Endothelial cell of umbilical vein (primary cell): ENCODE measurements around the gene CAMK2G. TPM values are rescaled to one million over a fixed set of nuclear protein-coding genes. Genes with fewer than 3 reads are reported as not detected.

Source experiments
- BruUV-seq: library from RNA; stranded (reverse); fragments of 400-500 nt; replicated peaks from 2 replicates; lab custom pipeline; 2021; lab: Mats Ljungman, UMichigan
- CTCF ChIA-PET: fragments of 300-600, 350-600 bp; sonication (Branson Sonifier 250); formaldehyde crosslinking; loops from one replicate; lab custom pipeline; 2021; ENCODE audit warnings: antibody characterized with exemption, inconsistent platforms; lab: Charles Lee
- POLR2A ChIA-PET: fragments of 300-600, 350-600 bp; sonication (Branson Sonifier 250); formaldehyde crosslinking; loops from one replicate; lab custom pipeline; 2021; ENCODE audit warnings: antibody characterized with exemption, inconsistent platforms; lab: Charles Lee
- DNase-seq: peaks from one replicate; pipeline ENCODE4 v3.0.0-alpha.2; 2011; ENCODE audit warnings: low read depth, low spot score
- FAIRE-seq: peaks from 2 replicates; lab custom pipeline; 2011; peaks lifted over from hg19 to GRCh38; lab: Jason Lieb, UNC
- H2AFZ ChIP-seq: 2 replicates; pipeline ENCODE4 v1.6.0; 2012; ENCODE audit warnings: low read depth, low read length, control low read depth, inconsistent platforms
- H3K27ac ChIP-seq: 2 replicates; pipeline ENCODE4 v1.5.1; 2011; ENCODE audit warnings: low read depth, mild to moderate bottlenecking, control low read depth, low read length, moderate library complexity; ENCODE audit not compliant: insufficient read depth
- H3K27me3 ChIP-seq, 2 experiments: 2 replicates each; pipeline versions ENCODE4 v1.6.0 to v1.6.1; 2011; ENCODE audit warnings: low read length in 2 of 2, mixed read lengths in 1 of 2; ENCODE audit not compliant: control insufficient read depth in 2 of 2, insufficient read depth in 2 of 2
- H3K36me3 ChIP-seq, 2 experiments: 2 replicates in 1 of 2; 3 replicates in 1 of 2; pipeline ENCODE4 v1.5.1; 2011; ENCODE audit warnings: low read length in 2 of 2, mild to moderate bottlenecking in 1 of 2, moderate library complexity in 1 of 2; ENCODE audit not compliant: control insufficient read depth in 2 of 2, insufficient read depth in 2 of 2; ENCODE audit errors: extremely low read depth in 1 of 2
- H3K4me1 ChIP-seq: 3 replicates; pipeline ENCODE4 v1.5.1; 2011; ENCODE audit warnings: mild to moderate bottlenecking, low read length; ENCODE audit not compliant: control insufficient read depth, insufficient read depth; ENCODE audit errors: extremely low read depth
- H3K4me2 ChIP-seq: 2 replicates; pipeline ENCODE4 v1.6.1; 2011; ENCODE audit warnings: low read length, control low read depth, mixed read lengths; ENCODE audit not compliant: insufficient read depth
- H3K4me3 ChIP-seq, 3 experiments: fragments of 200-600 bp in 1 of 3; sonication (generic), shearing (Covaris generic) in 1 of 3; replicated peaks in 1 of 3; 2 replicates each; pipeline ENCODE4 v1.5.1; 2011 to 2016; ENCODE audit warnings: control low read depth in 3 of 3, low read length in 3 of 3, mild to moderate bottlenecking in 2 of 3, inconsistent platforms in 1 of 3, low read depth in 1 of 3, moderate library complexity in 1 of 3; ENCODE audit not compliant: insufficient read depth in 1 of 3
- H3K79me2 ChIP-seq: 2 replicates; pipeline ENCODE4 v1.6.0; 2012; ENCODE audit warnings: low read length, inconsistent platforms; ENCODE audit not compliant: control insufficient read depth, insufficient read depth
- H3K9ac ChIP-seq: replicated peaks from 2 replicates; pipeline ENCODE3; 2011; ENCODE audit warnings: low read length, control low read depth; ENCODE audit not compliant: insufficient read depth; ENCODE audit errors: extremely low read depth
- H3K9me1 ChIP-seq: replicated peaks from 3 replicates; pipeline ENCODE4 v1.6.0; 2011; ENCODE audit warnings: mild to moderate bottlenecking, low read length; ENCODE audit not compliant: control insufficient read depth, insufficient read depth; ENCODE audit errors: extremely low read depth
- H3K9me3 ChIP-seq: replicated peaks from 2 replicates; pipeline ENCODE4 v1.5.1; 2012; ENCODE audit warnings: low read length, inconsistent platforms; ENCODE audit not compliant: control insufficient read depth, insufficient read depth
- H4K20me1 ChIP-seq: replicated peaks from 2 replicates; pipeline ENCODE3; 2011; ENCODE audit warnings: mild to moderate bottlenecking, low read length; ENCODE audit not compliant: control insufficient read depth, insufficient read depth; ENCODE audit errors: extremely low read depth
- CTCF ChIP-seq, 2 donors: IDR thresholded peaks; 1 replicate in 1 of 2; 2 replicates in 1 of 2; pipeline ENCODE4 v1.5.1; 2011; ENCODE audit warnings: low read length in 2 of 2, mild to moderate bottlenecking in 2 of 2, moderate library complexity in 2 of 2, control low read depth in 1 of 2, inconsistent platforms in 1 of 2, low read depth in 1 of 2; ENCODE audit not compliant: insufficient read depth in 1 of 2; ENCODE audit errors: extremely low read depth in 1 of 2
- EZH2 ChIP-seq: IDR thresholded peaks from 2 replicates; pipeline ENCODE4 v1.6.1; 2012; ENCODE audit warnings: borderline replicate concordance, low read depth, mild to moderate bottlenecking, moderate library complexity, low read length, inconsistent platforms; ENCODE audit not compliant: severe bottlenecking
- FOS ChIP-seq: IDR thresholded peaks from 2 replicates; pipeline ENCODE4 v1.6.1; 2011; ENCODE audit warnings: mild to moderate bottlenecking, low read length, moderate library complexity, borderline replicate concordance; ENCODE audit not compliant: insufficient read depth
- GATA2 ChIP-seq: IDR thresholded peaks from 2 replicates; pipeline ENCODE4 v1.7.0; 2011; ENCODE audit warnings: low read depth, mild to moderate bottlenecking, moderate library complexity, mixed read lengths, low read length; ENCODE audit not compliant: insufficient read length, insufficient read depth
- JUN ChIP-seq: IDR thresholded peaks from 2 replicates; pipeline ENCODE4 v1.6.1; 2011; ENCODE audit warnings: borderline replicate concordance, low read depth; ENCODE audit not compliant: insufficient read length, insufficient read depth
- MAX ChIP-seq: IDR thresholded peaks from 2 replicates; pipeline ENCODE4 v1.6.1; 2011; ENCODE audit not compliant: insufficient read depth, insufficient read length
- MYC ChIP-seq: IDR thresholded peaks from one replicate; pipeline ENCODE4 v1.6.1; 2011; ENCODE audit warnings: mild to moderate bottlenecking, low read depth, low read length
- POLR2A ChIP-seq: IDR thresholded peaks from 2 replicates; pipeline ENCODE4 v1.6.1; 2012; ENCODE audit warnings: low read depth, mild to moderate bottlenecking, control low read depth, low read length
- POLR2AphosphoS5 ChIP-seq: IDR thresholded peaks from 2 replicates; pipeline ENCODE4 v1.6.1; 2012; ENCODE audit warnings: low read depth, mild to moderate bottlenecking, control low read depth, low read length, moderate library complexity; ENCODE audit not compliant: insufficient read depth
- dilution Hi-C: fragments of 300-500 bp; cut with MboI; formaldehyde crosslinking; loops from one replicate; pipeline ENCODE4 v1.15.0; 2019; ENCODE audit warnings: low sequenced_read_pairs; ENCODE audit not compliant: extremely low pct_ligation_motif_present
- intact Hi-C: fragments of 100-400 bp; cut with micrococcal nuclease; formaldehyde crosslinking; loops from one replicate; pipeline ENCODE4 v1.10.0; 2022
- polyA plus RNA-seq, 4 experiments: library from polyadenylated mRNA; depleted of rRNA in 3 of 4; stranded (reverse) in 3 of 4; unstranded in 1 of 4; fragments of >200 nt; gene quantifications; 2 replicates each; pipeline versions ENCODE4 v1.2.1 to v1.2.3, GENCODE V29; 2011 to 2012; ENCODE audit warnings: missing spikeins in 1 of 4
- total RNA-seq: library from RNA; stranded (reverse); gene quantifications from 2 replicates; pipeline ENCODE4 v1.2.3, GENCODE V29; 2021

The CAMK2G gene
- total and polyA plus RNA-seq, 2 donors (not counting 3 experiments of a cell fraction or from before 2014, with no cell fraction given), result 27.2 to 33.6 TPM

- peak; percentile 92 for DNase-seq
- Histone ChIP-seq H3K27ac (peak overlapping the region; percentile 79), H3K79me2 (no peaks in the 10 kb centered on the region), H2AFZ (no peak overlapping the region), H3K4me1 (peaks cover 27% of the 10 kb centered on the region), H3K9me1 (no peaks in the 10 kb centered on the region), H3K36me3 (no peaks in the 10 kb centered on the region), H3K27me3 (no peaks in the 10 kb centered on the region), H4K20me1 (no peaks in the 10 kb centered on the region), H3K9me3 (no peaks in the 10 kb centered on the region), H3K4me2 (peak overlapping the region; percentile 16), H3K9ac (peak overlapping the region; percentile 28), H3K4me3 (no peak overlapping the region)
- peak; percentile 98 for FAIRE-seq
- intact Hi-C loops, result loop anchor here (1.0 kb wide), 2 partner anchors 10 to 41 kb away; no protein-coding TSS in a partner anchor
- POLR2A ChIA-PET, result interaction anchor here (0.8 to 1.3 kb wide), 3 partner anchors 8 to 181 kb away, joined by 4 to 13 read pairs (median 6); no protein-coding TSS in a partner anchor
- TF ChIP-seq FOS (peak; percentile 97), JUN (peak; percentile 76), MAX (no peak), POLR2A (no peak), EZH2 (no peak), POLR2AphosphoS5 (peak; percentile 76), CTCF (IDR thresholded peaks at IDR 0.05; ENCODE audit: extremely low read depth in 1 of 2, insufficient read depth in 1 of 2, low read depth in 1 of 2, low read length in 2 of 2) (no peak), GATA2 (peak; percentile 37), MYC (peak; percentile 30)
- CTCF ChIA-PET, result interaction anchor here (0.7 to 5.3 kb wide), 14 partner anchors 9 to 204 kb away, joined by 3 to 45 read pairs (median 4); no protein-coding TSS in a partner anchor
- BruUV-seq, result no TSS peak
- dilution Hi-C loops, result no loop called here
Measured at GRCh38 chr10:73899423-73899822, 25.1 kb upstream of the CAMK2G start.
